Effector CD8-positive, alpha-beta T cell (primary cell): ENCODE data around the gene NPHP1.
"Not testable (repeated sequence)": the region's sequence is repeated elsewhere in the genome, so short reads cannot be mapped to it uniquely, and the experiment has no call there.

Experiments
- DNase-seq: peaks from one replicate; lab custom pipeline; 2025; lab: John Stamatoyannopoulos, UW

Gene NPHP1

GRCh38 chr2:110104025-110104771 is 100.6 kb downstream of the NPHP1 start:
- DNase-seq: no peak

- no peak for DNase-seq
These were observed 101.5 kb downstream of the NPHP1 start for GRCh38 chr2:110103061-110103961.

GRCh38 chr2:110101901-110102803 is 102.7 kb downstream of the NPHP1 start:
- no peak for DNase-seq

GRCh38 chr2:110101280-110101844 is 103.5 kb downstream of the NPHP1 start:
- DNase-seq: no peak

GRCh38 chr2:110100880-110101279 is 103.9 kb downstream of the NPHP1 start:
- DNase-seq: not testable (repeated sequence)

GRCh38 chr2:110100480-110100879 is 104.3 kb downstream of the NPHP1 start:
- DNase-seq: no peak

- no peak for DNase-seq
These were observed 105.2 kb downstream of the NPHP1 start for GRCh38 chr2:110099471-110100225.

GRCh38 chr2:110099038-110099425 is 105.8 kb downstream of the NPHP1 start:
- DNase-seq: no peak

- no peak for DNase-seq
These were observed 107.2 kb downstream of the NPHP1 start for GRCh38 chr2:110097506-110098220.

GRCh38 chr2:110095994-110096633 is 108.7 kb downstream of the NPHP1 start:
- DNase-seq: no peak

- not testable (repeated sequence) for DNase-seq
These were observed 109.8 kb downstream of the NPHP1 start for GRCh38 chr2:110094884-110095534.

- not testable (repeated sequence) for DNase-seq
These were observed 110.9 kb downstream of the NPHP1 start for GRCh38 chr2:110093924-110094323.

- DNase-seq: not testable (repeated sequence)
These were observed 114.6 kb downstream of the NPHP1 start for GRCh38 chr2:110090164-110090563.

GRCh38 chr2:110083757-110084156 is 121.1 kb downstream of the NPHP1 start:
- DNase-seq: not testable (repeated sequence)

GRCh38 chr2:110083162-110083561 is 121.7 kb downstream of the NPHP1 start:
- not testable (repeated sequence) for DNase-seq

GRCh38 chr2:110078104-110078503 is 126.7 kb downstream of the NPHP1 start:
- DNase-seq: not testable (repeated sequence)

- not testable (repeated sequence) for DNase-seq
These were observed 128.9 kb downstream of the NPHP1 start for GRCh38 chr2:110075896-110076295.
